Activated CD4-positive, CD25-positive, alpha-beta regulatory T cell (primary cell): ENCODE data around the gene BCAR3.
"Not testable (repeated sequence)": the region's sequence is repeated elsewhere in the genome, so short reads cannot be mapped to it uniquely, and the experiment has no call there.

Source experiments
- DNase-seq, 4 experiments: peaks; one replicate each; lab custom pipeline; 2025; lab: John Stamatoyannopoulos, UW

BCAR3 gene

DNA sequence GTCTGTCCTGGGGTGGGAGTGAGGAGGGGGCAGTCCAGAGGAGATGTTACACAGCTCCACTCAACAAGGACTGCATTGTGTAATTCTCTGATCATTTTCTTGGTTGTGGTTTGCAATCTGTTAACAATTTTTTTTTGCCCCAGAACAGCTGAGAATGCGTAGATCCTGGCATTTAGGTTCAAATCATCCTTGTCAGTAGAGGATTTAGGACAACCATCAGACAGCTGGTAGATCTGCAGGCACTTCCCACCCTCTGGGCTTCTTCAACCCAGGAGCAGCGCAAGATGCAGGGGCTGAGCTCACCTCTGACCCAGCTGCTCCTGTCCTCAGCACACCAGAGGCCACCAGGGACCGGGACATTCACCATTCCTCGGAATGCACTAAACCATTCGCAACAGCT lies 13.5 kb downstream of the BCAR3 start:
- DNase-seq = no peak

DNA sequence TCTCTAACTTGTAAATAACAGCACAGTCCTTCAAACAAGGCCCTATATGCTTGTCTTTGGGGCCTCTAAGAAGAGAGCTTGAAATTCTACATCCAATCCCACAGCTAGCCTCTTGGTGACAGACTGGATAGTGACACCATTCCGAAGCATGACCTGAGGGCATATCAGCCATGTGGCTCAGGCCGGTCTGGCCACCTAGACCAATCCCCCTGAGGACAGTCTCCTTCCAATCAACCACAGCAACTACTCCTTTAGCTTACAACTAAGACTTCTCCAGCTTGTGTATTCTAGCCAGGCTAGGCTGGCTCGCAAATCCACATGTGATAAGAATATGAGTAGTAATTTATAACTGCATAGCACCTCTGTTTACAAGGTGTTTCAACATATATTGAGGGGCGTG lies 14.0 kb downstream of the BCAR3 start:
- DNase-seq = no peak

DNA sequence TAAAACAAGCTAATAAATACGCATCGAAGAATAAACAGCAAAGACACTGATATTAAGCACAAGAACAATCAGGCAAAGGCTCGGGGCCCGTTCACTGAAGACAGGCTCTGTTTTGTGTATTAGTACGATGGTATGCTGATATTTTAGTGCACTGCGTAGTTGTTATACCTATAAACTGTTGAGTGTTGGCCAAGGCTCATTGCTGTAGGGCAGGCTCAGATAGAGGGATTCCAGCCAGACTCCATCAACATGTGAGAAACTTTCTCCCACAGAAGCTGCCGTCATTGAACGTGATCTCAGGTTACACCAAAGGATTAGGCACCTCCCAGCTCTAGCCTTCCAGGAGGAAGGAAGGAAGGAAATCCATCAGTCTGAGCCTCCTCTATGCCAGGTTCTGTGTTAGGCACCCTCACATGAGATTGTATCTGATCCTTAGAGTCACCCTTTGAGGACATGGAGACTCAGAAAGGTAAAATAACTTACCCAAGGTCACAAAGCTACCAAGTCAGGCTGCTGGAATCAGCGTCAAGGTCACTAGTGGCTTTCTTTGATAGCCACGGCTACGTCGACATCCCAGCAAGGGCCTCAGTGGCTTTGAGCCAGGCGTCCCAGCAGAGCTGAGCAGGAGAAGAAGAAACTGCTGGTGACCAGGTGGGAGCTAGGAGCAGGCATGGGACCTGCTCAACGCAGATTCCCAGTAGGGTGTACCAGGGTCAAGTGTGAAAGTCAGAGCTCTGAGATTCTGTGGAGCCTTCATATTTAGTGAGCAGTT lies 14.8 kb downstream of the BCAR3 start:
- DNase-seq = no peak

DNA sequence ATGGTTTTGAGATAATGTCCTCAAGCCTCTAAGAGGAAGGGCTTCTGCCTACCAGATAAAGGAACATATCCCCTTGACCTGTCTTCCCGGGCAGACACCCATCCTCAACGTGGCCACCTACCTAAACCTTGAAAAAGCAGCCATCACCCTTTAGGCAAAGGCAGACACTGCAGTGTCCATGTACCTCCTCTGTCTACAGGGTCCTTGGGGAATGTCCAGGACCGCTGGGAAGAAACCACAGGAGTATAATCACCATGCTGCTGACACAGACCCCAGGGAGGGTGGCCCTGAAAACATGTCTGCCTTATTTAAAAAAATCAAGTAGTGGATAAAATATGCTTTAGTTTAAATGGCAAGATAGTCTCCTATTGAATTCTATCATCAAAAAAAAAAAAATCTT lies 16.6 kb downstream of the BCAR3 start:
- no peak for DNase-seq

- DNase-seq = no peak
Observed at GRCh38 chr1:93663208-93663614, 18.4 kb downstream of the BCAR3 start.

- no peak for DNase-seq
Observed at GRCh38 chr1:93662481-93663207, 19.0 kb downstream of the BCAR3 start.

- DNase-seq = no peak
Observed at GRCh38 chr1:93661829-93662474, 19.7 kb downstream of the BCAR3 start.

- DNase-seq = not testable (repeated sequence)
Observed at GRCh38 chr1:93661341-93661740, 20.3 kb downstream of the BCAR3 start.

DNA sequence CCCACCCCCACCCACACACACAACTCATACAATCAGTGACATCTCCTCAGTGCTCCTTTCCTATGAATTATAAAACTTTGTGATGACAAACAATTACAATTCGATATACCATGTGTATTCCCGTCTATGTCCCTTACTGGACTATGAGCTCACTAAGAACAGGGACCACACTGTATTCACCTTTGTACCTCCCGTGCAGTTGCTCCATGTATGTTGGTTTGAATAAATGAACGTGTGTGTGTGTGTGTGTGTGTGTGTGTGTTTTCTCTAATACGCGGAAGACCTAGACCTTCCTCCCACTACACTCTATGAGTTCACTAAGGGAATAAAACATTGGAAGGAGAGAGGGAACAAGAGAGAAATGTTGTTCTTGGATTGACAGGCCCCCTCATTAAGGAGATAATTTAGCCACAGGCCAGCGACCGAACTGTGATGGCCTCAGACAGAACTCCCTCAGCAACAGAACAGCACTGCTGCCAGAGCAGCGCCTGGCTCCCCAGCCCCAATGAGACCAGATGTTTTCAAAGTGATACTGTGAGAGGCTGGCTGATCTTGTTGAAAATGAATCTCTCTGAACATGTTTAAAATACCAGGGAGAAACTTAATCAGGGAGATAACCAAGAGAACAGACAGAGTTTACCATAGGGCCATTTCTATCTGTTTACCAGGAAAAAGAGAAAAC lies 21.7 kb downstream of the BCAR3 start:
- no peak for DNase-seq

- no peak for DNase-seq
Observed at GRCh38 chr1:93658188-93658587, 23.4 kb downstream of the BCAR3 start.

- DNase-seq = no peak
Observed at GRCh38 chr1:93656491-93656890, 25.1 kb downstream of the BCAR3 start.

GRCh38 chr1:93653656-93654055 lies 28.0 kb downstream of the BCAR3 start:
- DNase-seq = no peak

- DNase-seq = no peak
Observed at GRCh38 chr1:93652323-93652949, 29.2 kb downstream of the BCAR3 start.

- DNase-seq = no peak
Observed at GRCh38 chr1:93651695-93652094, 29.9 kb downstream of the BCAR3 start.

DNA sequence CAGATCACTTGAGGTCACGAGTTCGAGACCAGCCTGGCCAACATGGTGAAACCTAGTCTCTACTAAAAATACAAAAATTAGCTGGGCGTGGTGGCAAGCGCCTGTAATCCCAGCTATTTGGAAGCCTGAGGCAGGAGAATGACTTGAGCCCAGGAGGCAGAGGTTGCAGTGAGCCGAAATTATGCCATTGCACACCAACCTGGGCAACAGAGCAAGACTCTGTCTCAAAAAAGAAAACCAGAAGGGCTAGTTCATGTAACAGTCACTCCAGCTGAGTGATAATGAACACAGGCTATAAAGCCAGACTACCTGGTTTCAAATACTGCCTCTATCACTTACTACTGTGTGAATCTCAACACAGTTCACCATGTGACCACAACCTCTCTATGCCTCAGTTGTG lies 31.5 kb downstream of the BCAR3 start:
- DNase-seq = not testable (repeated sequence)

DNA sequence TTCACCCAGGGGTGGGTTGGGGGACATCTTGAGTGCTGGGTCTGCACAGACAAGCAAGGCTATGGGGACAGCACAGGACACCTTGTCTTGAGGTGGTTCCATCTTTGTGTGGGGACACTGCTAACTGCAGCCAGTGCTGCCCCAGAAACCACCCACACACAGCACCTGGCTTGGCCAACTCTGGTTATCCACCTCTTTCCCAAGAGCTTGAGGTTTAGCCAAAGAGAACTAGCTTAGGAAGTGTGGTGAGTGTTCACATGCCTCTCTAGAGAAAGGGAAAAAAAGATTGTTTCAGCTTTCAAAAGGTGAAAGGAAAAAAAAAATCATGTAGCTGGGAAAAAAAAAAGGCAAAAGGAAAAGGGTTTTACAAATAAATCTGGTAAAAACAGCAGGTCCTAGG lies 32.4 kb downstream of the BCAR3 start:
- no peak for DNase-seq

DNA sequence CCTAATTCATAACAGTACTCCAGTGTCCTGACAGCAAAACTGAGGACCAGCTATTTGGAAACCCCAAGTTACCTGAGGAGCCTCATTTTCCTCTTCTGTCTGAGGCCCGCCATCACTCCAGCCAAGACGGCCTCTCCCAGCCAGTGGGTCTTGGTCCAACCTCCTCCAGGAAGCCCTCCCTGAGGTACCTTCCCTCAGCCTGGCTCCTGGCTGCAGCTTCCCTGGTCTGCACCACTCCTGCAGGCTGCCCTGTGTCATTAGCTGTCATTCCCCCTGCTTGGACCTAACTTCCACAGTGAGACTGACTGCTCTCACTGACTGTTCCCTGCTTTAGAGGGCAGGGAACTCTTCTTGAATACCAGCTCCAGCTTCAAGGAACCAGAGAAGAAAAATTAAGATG lies 33.0 kb downstream of the BCAR3 start:
- DNase-seq = no peak

- DNase-seq = no peak
Observed at GRCh38 chr1:93641527-93641926, 40.1 kb downstream of the BCAR3 start.

GRCh38 chr1:93640656-93641440 lies 40.8 kb downstream of the BCAR3 start:
- DNase-seq = no peak

- DNase-seq = no peak
Observed at GRCh38 chr1:93638981-93639380, 42.7 kb downstream of the BCAR3 start.

DNA sequence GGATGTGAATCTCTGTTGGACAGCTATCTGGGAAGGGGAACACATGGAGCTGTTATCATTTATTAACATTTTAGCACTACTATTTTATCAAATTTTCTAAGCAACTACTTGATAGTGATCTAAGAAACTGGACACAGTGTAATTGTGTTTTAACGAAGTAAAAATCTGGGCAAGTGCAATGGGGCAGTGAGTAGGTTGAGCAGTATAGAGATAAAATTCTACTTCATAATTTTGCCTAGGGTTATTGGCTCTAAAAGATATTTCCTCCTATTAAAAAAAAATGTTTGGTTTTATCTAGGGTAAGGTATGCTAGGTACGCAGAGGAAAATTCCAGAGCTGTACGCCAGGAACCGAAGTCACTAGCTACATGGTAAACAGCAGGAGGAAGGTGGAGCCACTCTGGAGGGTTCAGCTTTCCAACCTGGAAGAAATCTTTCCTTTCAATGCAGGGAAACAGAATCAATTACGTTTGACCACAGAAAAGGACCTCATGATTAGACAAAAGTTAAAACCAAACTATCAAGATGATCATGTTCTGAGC lies 43.3 kb downstream of the BCAR3 start:
- DNase-seq = no peak
